Activated CD4-positive, alpha-beta memory T cell treated with anti-CD3 and anti-CD28 coated beads for 36 hours (primary cell): ENCODE results near the gene NGEF. TPM values are rescaled to one million over a fixed set of nuclear protein-coding genes. Genes with fewer than 3 reads are reported as not detected.
A peak's percentile ranks its signal among the peaks of the same experiment; 100 is the strongest.

Source experiments
- CTCF ChIA-PET: fragments of 350-600 bp; sonication (Branson Sonifier 250); formaldehyde crosslinking; loops from one replicate; lab custom pipeline; 2021; ENCODE audit warnings: antibody characterized with exemption, inconsistent platforms; lab: Charles Lee
- POLR2A ChIA-PET: fragments of 350-600 bp; sonication (Branson Sonifier 250); formaldehyde crosslinking; loops from one replicate; lab custom pipeline; 2021; ENCODE audit warnings: antibody characterized with exemption; lab: Charles Lee
- DNase-seq: peaks from one replicate; pipeline ENCODE4 v3.0.0-alpha.2; 2020
- H3K27ac Mint-ChIP-seq: one replicate; pipeline ENCODE4 v1.8.0; 2021; ENCODE audit warnings: mixed read lengths
- H3K27me3 Mint-ChIP-seq: one replicate; pipeline ENCODE4 v1.8.0; 2021; ENCODE audit warnings: mixed read lengths
- H3K36me3 Mint-ChIP-seq: one replicate; pipeline ENCODE4 v1.8.0; 2021; ENCODE audit warnings: mixed read lengths
- H3K4me1 Mint-ChIP-seq: one replicate; pipeline ENCODE4 v1.8.0; 2021; ENCODE audit warnings: low read depth, mixed read lengths
- H3K4me3 Mint-ChIP-seq: one replicate; pipeline ENCODE4 v1.8.0; 2021; ENCODE audit warnings: mild to moderate bottlenecking, mixed read lengths
- H3K9me3 Mint-ChIP-seq: one replicate; pipeline ENCODE4 v1.8.0; 2021; ENCODE audit warnings: mixed read lengths
- intact Hi-C: fragments of 100-400 bp; cut with micrococcal nuclease; formaldehyde crosslinking; loops from one replicate; pipeline ENCODE4 v1.15.1; 2023
- total RNA-seq, 2 experiments: library from RNA; stranded (reverse); gene quantifications; one replicate each; pipeline ENCODE4 v1.2.3, GENCODE V29; 2021

The NGEF gene
- total RNA-seq, 2 experiments from 2014 or later: 4.2 to 5.4 TPM

DNA sequence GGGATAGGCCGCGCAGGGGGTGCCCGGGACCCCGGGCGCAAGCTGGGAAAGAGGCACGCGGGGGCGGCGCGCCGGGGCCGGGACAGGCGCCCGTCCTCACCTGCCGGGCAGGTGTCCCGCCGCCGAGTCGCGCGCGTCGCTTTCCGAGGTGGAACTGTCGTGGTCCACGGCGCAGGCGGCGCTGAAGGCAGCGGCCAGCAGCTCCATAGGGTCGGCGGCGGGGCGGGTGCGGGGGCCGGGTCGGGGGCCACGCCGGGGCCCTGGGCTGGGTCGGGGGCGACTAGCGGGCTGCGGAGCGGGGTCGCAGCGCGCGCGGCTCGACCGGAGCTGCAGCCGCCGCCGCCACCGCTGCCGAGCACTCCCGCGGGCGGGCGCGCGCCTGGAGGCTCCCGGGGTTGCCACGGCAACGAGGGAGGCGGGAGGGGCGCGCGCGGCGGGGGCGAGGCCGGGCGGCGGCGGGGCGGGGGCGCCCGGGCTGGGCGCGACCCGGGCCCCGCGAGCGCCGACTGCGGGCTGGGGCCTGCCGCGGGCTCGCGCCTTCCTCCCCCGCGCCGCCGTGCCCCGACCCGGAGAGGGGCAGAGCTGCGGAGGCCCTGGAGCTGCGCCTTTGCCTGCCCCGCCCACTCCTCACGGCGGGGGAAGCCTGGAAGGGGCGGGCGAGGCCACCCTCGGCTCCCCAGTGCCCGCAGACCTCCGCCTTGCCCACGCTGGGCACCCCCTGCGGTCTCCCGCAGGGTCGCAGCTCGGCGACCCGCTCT, 85.1 kb downstream of the NGEF start:
- H3K4me3 Mint-ChIP-seq: no peak overlapping the region
- peaks cover 56% of the 10 kb centered on the region for H3K27me3 Mint-ChIP-seq
- peaks cover 8% of the 10 kb centered on the region for H3K4me1 Mint-ChIP-seq
- DNase-seq: no peak
- intact Hi-C loops: no loop called here
- POLR2A ChIA-PET: interaction anchor here (0.6 to 1.0 kb wide), 2 partner anchors 30 to 301 kb away, joined by 3 to 5 read pairs; no protein-coding TSS in a partner anchor
- no peak overlapping the region for H3K27ac Mint-ChIP-seq
- H3K36me3 Mint-ChIP-seq: peaks cover 7% of the 10 kb centered on the region
- peaks cover 10% of the 10 kb centered on the region for H3K9me3 Mint-ChIP-seq
- CTCF ChIA-PET: interaction anchor here (0.7 kb wide), 1 partner anchor 126 kb away, joined by 3 read pairs; no protein-coding TSS in a partner anchor

DNA sequence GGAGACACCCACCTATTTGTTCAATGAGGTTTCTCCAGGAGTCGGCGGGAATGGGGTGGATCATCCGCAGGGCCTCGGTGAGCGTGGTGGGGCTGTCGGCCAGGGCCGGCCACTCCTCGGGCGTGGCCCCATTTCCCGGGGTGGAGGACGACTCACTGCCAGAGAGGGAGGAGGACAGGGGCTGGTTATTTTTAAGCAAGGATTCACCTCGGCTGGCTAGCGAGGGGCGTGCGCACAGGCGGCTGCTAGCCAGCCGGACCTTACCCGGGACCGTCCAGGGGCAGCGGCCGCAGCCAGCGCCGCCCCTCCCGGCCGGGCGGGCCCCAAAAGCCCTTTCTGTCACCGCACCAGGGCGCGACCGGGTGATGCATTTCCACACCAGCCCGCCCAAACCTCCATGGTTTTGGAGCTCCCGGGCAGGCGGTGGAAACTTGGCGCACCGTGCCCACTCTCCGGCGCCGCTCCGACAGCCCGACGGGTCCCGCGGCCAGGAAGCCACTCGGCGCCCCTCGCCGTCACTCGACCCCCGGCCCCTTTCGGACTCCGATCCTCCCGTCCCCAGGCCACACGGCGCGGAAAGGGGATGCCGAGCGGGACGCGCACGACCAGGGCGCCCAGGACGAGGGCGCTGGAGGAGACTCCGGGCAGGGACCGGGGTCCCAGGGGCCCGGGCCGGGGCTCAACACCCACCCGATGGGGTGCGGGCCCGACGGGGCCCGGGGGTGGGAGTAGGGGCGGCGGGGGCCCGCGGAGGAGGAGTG, 85.8 kb downstream of the NGEF start:
- Mint-ChIP-seq H3K27me3 (peaks cover 52% of the 10 kb centered on the region), H3K36me3 (peaks cover 7% of the 10 kb centered on the region), H3K4me3 (peak overlapping the region; percentile 48), H3K4me1 (peaks cover 8% of the 10 kb centered on the region), H3K27ac (no peak overlapping the region), H3K9me3 (peaks cover 10% of the 10 kb centered on the region)
- intact Hi-C loops: no loop called here
- ChIA-PET CTCF (no interaction called here), POLR2A (interaction anchor here (1.0 kb wide), 1 partner anchor 29 kb away, joined by 3 read pairs; no protein-coding TSS in a partner anchor)
- peak; percentile 46 for DNase-seq

DNA sequence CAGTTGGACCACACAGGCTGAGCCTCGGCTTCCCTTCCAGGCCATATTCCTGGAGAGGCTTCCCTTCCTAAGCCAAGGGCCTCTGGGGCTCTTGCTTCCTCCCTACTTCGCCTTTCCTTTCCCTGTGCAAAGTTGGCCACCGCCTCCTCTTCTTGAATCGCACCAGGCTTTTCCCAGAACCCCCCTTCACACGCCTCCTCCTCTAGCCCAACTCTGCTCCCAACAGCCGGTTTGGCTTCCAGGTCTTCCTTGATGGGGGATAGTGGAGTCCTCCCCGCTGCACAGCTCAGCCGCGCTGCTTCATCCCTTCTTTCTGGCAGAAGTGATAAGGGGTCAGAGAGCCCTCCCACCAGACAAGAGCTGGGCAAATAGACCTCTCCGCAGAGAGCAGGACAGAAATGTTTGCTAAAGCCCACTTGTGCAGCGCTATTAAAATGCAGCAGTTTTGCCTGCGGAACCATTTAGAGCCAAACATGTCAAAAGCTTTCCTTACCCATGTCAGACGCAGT, 86.6 kb downstream of the NGEF start:
- ChIA-PET POLR2A (interaction anchor here (1.4 kb wide), 1 partner anchor 28 kb away, joined by 3 read pairs; no protein-coding TSS in a partner anchor), CTCF (no interaction called here)
- Mint-ChIP-seq H3K36me3 (peaks cover 7% of the 10 kb centered on the region), H3K4me3 (peak overlapping the region; percentile 24), H3K27me3 (peaks cover 48% of the 10 kb centered on the region), H3K27ac (no peak overlapping the region), H3K4me1 (peaks cover 8% of the 10 kb centered on the region), H3K9me3 (peaks cover 10% of the 10 kb centered on the region)
- no peak for DNase-seq
- intact Hi-C loops: no loop called here

DNA sequence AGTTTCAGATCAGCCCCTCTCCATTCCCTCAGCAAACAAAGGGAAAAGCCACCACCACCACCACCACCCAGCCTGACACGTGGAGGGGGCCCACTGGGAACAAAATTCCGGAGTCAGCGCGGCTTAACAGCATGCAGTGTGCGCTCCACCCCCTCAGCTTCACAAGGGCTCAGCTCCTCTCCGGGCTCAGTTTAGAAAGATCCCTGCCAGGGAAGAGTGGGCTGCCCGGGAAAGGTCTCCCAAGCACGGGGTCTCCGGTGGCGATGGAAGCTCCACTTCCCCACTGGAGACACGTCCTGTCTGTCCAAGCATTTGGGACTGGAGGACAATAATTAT, 87.3 kb downstream of the NGEF start:
- no peak overlapping the region for H3K4me3 Mint-ChIP-seq
- POLR2A ChIA-PET: interaction anchor here (1.4 kb wide), 1 partner anchor 28 kb away, joined by 3 read pairs; no protein-coding TSS in a partner anchor
- intact Hi-C loops: no loop called here
- H3K4me1 Mint-ChIP-seq: peaks cover 8% of the 10 kb centered on the region
- H3K27ac Mint-ChIP-seq: no peak overlapping the region
- peaks cover 45% of the 10 kb centered on the region for H3K27me3 Mint-ChIP-seq
- H3K36me3 Mint-ChIP-seq: peaks cover 7% of the 10 kb centered on the region
- H3K9me3 Mint-ChIP-seq: peaks cover 10% of the 10 kb centered on the region
- DNase-seq: no peak
- CTCF ChIA-PET: interaction anchor here (1.3 kb wide), 1 partner anchor 103 kb away, joined by 8 read pairs; no protein-coding TSS in a partner anchor

DNA sequence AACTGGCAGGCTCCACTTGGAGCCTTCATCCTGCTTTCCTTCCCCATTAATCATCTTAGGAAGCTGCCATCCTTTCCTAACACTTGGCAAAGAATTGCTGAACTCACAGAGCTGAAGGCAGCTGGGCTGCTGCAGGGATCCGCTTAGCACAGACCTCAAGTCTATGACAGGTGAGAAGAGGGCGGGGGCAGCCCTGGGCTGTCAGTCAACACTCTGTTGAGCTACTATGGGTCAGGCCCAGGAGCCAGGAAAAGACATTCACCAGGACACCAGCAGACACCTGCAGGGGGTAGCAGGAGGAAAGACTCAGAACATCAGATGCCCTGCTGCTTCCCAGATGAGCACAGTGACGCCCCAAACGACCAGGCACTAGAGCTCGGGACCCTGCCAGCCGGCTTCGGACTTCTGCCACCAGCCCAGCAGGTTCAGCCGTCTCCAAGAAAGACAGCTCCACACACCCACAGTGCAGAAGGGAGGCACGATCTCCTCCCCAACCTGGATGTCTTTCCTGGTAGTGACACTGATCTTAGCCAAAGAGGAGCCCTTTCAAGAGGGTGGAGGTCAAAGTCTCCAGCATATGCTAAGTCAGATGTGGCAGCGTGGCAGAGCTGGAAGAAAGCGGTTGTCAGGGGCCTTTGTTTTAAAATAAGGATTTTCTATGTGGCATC, 87.8 kb downstream of the NGEF start:
- Mint-ChIP-seq H3K36me3 (peaks cover 7% of the 10 kb centered on the region), H3K9me3 (peaks cover 10% of the 10 kb centered on the region), H3K4me1 (peaks cover 8% of the 10 kb centered on the region), H3K27ac (no peak overlapping the region), H3K4me3 (no peak overlapping the region), H3K27me3 (peaks cover 47% of the 10 kb centered on the region)
- intact Hi-C loops: no loop called here
- POLR2A ChIA-PET: interaction anchor here (1.4 kb wide), 1 partner anchor 27 kb away, joined by 3 read pairs; no protein-coding TSS in a partner anchor
- no peak for DNase-seq
- CTCF ChIA-PET: interaction anchor here (1.3 kb wide), 1 partner anchor 104 kb away, joined by 8 read pairs; no protein-coding TSS in a partner anchor

DNA sequence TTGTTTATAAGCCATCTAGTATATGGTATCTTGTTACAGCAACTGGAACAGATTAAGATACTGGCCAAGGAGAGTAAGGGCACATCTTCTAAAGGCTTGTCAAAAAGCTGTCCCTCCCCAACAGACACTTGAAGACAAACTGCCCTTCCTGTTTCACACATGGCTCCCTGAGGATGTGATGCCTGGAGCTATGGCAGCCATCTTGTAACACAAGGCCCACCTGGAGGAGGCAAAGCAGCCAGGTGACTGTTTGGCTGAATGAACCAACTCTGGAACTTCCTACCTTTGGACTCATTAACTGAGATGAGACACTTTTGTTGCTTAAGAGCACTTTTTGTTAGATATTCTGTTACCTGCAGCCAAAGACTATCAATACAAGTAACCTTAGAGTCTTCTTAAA, 88.6 kb downstream of the NGEF start:
- Mint-ChIP-seq H3K4me1 (peaks cover 8% of the 10 kb centered on the region), H3K9me3 (peaks cover 4% of the 10 kb centered on the region), H3K4me3 (no peak overlapping the region), H3K36me3 (peaks cover 1% of the 10 kb centered on the region), H3K27ac (no peak overlapping the region), H3K27me3 (peaks cover 41% of the 10 kb centered on the region)
- intact Hi-C loops: no loop called here
- CTCF ChIA-PET: no interaction called here
- POLR2A ChIA-PET: interaction anchor here (1.0 kb wide), 1 partner anchor 12 kb away, joined by 3 read pairs; no protein-coding TSS in a partner anchor
- no peak for DNase-seq

DNA sequence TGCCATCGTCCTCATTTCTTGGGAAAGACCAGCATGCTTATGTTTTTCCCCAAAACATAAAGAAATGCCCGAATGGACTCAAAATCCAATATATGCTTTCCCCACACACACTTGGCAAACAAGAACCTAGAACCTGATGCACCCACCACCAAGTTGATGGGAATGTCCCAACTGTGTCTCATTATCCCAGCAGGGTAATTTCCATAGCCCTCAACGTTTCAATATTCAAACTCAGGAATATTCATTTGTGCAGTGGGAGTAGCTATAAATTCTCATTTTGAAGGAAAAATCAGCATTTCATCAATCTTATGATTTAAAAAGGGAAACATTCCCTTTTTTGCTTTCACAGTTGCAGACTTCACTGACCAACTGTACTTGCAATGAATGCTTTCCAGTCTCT, 92.3 kb downstream of the NGEF start:
- DNase-seq: no peak
- no peaks in the 10 kb centered on the region for H3K9me3 Mint-ChIP-seq
- H3K27ac Mint-ChIP-seq: no peak overlapping the region
- no peak overlapping the region for H3K4me3 Mint-ChIP-seq
- H3K4me1 Mint-ChIP-seq: no peaks in the 10 kb centered on the region
- CTCF ChIA-PET: no interaction called here
- no peaks in the 10 kb centered on the region for H3K36me3 Mint-ChIP-seq
- intact Hi-C loops: no loop called here
- POLR2A ChIA-PET: no interaction called here
- peaks cover 34% of the 10 kb centered on the region for H3K27me3 Mint-ChIP-seq

DNA sequence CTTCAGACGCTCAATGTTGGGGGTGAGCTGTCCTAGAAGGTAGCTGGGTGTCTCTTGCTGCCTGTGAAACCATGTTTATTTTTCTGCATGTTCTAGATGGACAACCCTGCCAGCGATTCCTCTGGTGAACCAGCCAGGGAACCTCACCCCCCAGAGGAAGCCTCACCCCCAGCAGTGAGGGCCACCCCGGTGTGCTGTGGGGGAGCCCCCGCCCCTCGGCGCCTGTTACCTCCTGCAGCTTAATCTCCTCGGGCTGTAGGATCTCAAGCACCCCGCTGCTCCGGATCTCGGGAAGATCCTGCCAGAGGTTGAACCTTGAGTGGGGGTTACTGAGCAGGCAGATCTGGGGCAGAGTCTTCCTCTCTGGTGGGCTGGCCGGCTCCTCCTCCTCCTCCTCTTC, 93.0 kb downstream of the NGEF start:
- Mint-ChIP-seq H3K9me3 (no peaks in the 10 kb centered on the region), H3K36me3 (no peaks in the 10 kb centered on the region), H3K27me3 (peaks cover 31% of the 10 kb centered on the region), H3K27ac (no peak overlapping the region), H3K4me1 (no peaks in the 10 kb centered on the region), H3K4me3 (no peak overlapping the region)
- intact Hi-C loops: no loop called here
- POLR2A ChIA-PET: no interaction called here
- CTCF ChIA-PET: no interaction called here
- DNase-seq: no peak

DNA sequence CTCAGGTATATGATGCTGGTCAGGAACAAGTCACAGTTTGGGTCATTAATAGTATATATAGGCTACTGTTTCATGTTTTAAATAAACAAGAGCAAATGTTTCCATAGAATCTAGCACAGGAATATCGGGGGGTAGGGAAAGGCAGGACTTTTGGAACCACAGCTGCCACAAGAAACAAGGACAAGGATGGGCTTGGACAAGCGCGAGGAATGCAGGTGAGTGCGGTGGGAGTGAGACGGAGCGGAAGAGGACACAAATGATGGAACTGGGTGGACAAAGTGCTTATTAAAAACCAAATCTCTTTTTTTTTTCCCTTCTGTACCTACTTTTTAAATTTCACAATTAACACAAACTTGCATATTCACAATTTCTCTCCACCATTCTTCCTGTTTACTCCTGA, 93.9 kb downstream of the NGEF start:
- CTCF ChIA-PET: no interaction called here
- intact Hi-C loops: no loop called here
- DNase-seq: no peak

DNA sequence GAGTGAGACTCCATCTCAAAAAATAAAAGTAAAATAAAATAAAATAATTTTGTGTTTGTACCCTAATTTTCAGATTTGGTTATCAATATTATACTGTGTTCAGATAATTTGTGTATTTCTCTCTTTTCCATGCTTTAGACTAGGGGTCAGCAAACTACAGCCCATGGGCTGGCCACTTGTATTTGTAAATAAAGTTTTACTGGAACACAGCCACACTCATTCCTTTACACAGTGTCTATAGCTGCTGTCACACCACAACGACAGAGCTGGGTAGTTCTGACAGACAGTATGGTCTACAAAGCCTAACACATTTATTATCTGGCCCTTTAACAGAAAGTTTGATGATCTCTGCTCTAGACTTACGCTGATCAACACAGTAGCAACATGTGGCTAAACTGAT, 99.2 kb downstream of the NGEF start:
- POLR2A ChIA-PET: no interaction called here
- DNase-seq: no peak
- CTCF ChIA-PET: interaction anchor here (0.6 kb wide), 1 partner anchor 409 kb away, joined by 4 read pairs; no protein-coding TSS in a partner anchor
- peaks cover 39% of the 10 kb centered on the region for H3K27me3 Mint-ChIP-seq
- peaks cover 5% of the 10 kb centered on the region for H3K36me3 Mint-ChIP-seq
- peaks cover 26% of the 10 kb centered on the region for H3K9me3 Mint-ChIP-seq
- intact Hi-C loops: no loop called here
- H3K4me3 Mint-ChIP-seq: no peak overlapping the region
- no peaks in the 10 kb centered on the region for H3K4me1 Mint-ChIP-seq
- no peak overlapping the region for H3K27ac Mint-ChIP-seq

More for the DNA sequence above, 93.9 kb downstream of the NGEF start:
- POLR2A ChIA-PET: no interaction called here
- Mint-ChIP-seq H3K4me1 (no peaks in the 10 kb centered on the region), H3K9me3 (no peaks in the 10 kb centered on the region), H3K36me3 (no peaks in the 10 kb centered on the region), H3K27ac (no peak overlapping the region), H3K4me3 (no peak overlapping the region), H3K27me3 (peaks cover 26% of the 10 kb centered on the region)

DNA sequence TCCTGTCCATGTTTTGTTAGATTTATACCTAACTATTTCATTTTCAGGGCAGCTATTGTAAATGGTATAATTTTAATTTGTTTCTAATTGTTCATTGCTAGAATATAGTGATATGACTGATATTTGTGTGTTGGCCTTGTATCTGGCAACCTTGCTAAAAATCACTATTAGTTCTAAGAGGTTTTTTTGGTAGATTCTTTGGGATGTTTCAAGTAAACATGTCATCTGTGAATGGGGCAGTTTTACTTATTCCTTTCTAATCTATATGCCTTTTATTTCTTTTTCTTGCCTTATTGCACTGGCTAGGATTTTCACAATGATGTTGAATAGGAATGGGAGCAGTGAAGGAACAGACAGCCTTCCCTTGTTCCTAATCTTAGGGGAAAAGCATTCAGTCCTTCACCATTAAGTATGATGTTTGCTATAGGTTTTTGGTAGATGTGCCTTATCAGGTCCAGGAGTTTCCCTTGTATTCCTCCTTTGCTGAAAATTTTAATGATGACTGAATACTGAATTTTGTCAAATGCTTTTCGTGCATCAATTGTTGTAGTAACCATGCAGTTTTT, 101.3 kb downstream of the NGEF start:
- peaks cover 36% of the 10 kb centered on the region for H3K27me3 Mint-ChIP-seq
- intact Hi-C loops: no loop called here
- H3K9me3 Mint-ChIP-seq: peaks cover 26% of the 10 kb centered on the region
- ChIA-PET POLR2A (no interaction called here), CTCF (no interaction called here)
- DNase-seq: no peak
- H3K36me3 Mint-ChIP-seq: peaks cover 5% of the 10 kb centered on the region
- H3K27ac Mint-ChIP-seq: no peak overlapping the region
- H3K4me3 Mint-ChIP-seq: no peak overlapping the region
- no peaks in the 10 kb centered on the region for H3K4me1 Mint-ChIP-seq
